ENCODE measurements around the gene SNTG2.

- no peak for TF ChIP-seq CSDC2 (CRISPR knock-in tag; IDR thresholded peaks at IDR 0.05)
- no peak for TF ChIP-seq ZFP30 (CRISPR knock-in tag; IDR thresholded peaks at IDR 0.05)
- no peak for TF ChIP-seq ZNF70 (CRISPR knock-in tag; IDR thresholded peaks at IDR 0.05)
- TF ChIP-seq SNAI2 (CRISPR knock-in tag; IDR thresholded peaks at IDR 0.05), result no peak
- TF ChIP-seq ISL1 (CRISPR knock-in tag; IDR thresholded peaks at IDR 0.05), result no peak
- TF ChIP-seq CREB5 (CRISPR knock-in tag; IDR thresholded peaks at IDR 0.05; ENCODE audit: low read depth), result no peak
- no peak for TF ChIP-seq ZNF565 (CRISPR knock-in tag; conservative IDR thresholded peaks at IDR 0.05; ENCODE audit: low read depth)
- no peak for TF ChIP-seq ZFP3 (CRISPR knock-in tag; IDR thresholded peaks at IDR 0.05)
- TF ChIP-seq RARB (CRISPR knock-in tag; IDR thresholded peaks at IDR 0.05), result no peak
These were observed 185.4 kb downstream of the SNTG2 start for GRCh38 chr2:1136067-1136466.
